GM12878 (cell line): ENCODE results near the gene ACSS1. TPM values are rescaled to one million over a fixed set of nuclear protein-coding genes. Genes with fewer than 3 reads are reported as not detected.

ENCODE experiments used
- ATAC-seq: fragments of 200-7000 bp; cut with Tn5 transposase; 3 replicates; pipeline ENCODE4 v1.9.1; 2020; ENCODE audit warnings: mild to moderate bottlenecking, moderate library complexity
- BruUV-seq: library from RNA; stranded (reverse); fragments of 400-500 nt; replicated peaks from 2 replicates; lab custom pipeline; 2021; lab: Mats Ljungman, UMichigan
- CTCF ChIA-PET: fragments of 300-600 bp; sonication (Branson Sonifier 250); formaldehyde crosslinking; extraction: SDS; loops from one replicate; lab custom pipeline; 2021; ENCODE audit warnings: inconsistent platforms; lab: Yijun Ruan, JAX
- POLR2A ChIA-PET: fragments of 350-600 bp; formaldehyde crosslinking; extraction: SDS; loops from one replicate; lab custom pipeline; 2021; ENCODE audit warnings: inconsistent platforms; lab: Charles Lee
- RAD21 ChIA-PET: fragments of 300-600 bp; sonication (Branson Sonifier 250); formaldehyde crosslinking; loops from one replicate; lab custom pipeline; 2023; ENCODE audit warnings: antibody characterized with exemption; ENCODE audit not compliant: unreplicated experiment; lab: Charles Lee
- SMC1A ChIA-PET: fragments of 300-600 bp; sonication (Branson Sonifier 250); formaldehyde crosslinking; loops from one replicate; lab custom pipeline; 2023; ENCODE audit not compliant: unreplicated experiment, uncharacterized antibody; lab: Charles Lee
- DNase-seq: peaks from one replicate; pipeline ENCODE4 v3.0.0-alpha.2; 2011; ENCODE audit warnings: low read depth, low spot score
- FAIRE-seq: peaks from 3 replicates; lab custom pipeline; 2011; peaks lifted over from hg19 to GRCh38; lab: Jason Lieb, UNC
- H2AFZ ChIP-seq: 2 replicates; pipeline ENCODE4 v1.6.0; 2011; ENCODE audit warnings: low read depth, low read length, control low read depth; ENCODE audit not compliant: control insufficient read depth
- H3K27ac ChIP-seq: 2 replicates; pipeline ENCODE4 v1.5.1; 2011; ENCODE audit warnings: control low read depth; ENCODE audit not compliant: control insufficient read depth, insufficient read depth
- H3K27me3 ChIP-seq, 2 experiments: replicated peaks in 1 of 2; 2 replicates each; pipeline versions ENCODE4 v1.6.0 to v1.6.1; 2011; ENCODE audit warnings: low read length in 1 of 2; ENCODE audit not compliant: control insufficient read depth in 2 of 2, insufficient read depth in 2 of 2
- H3K36me3 ChIP-seq, 2 experiments: 2 replicates each; pipeline ENCODE4 v1.5.1; 2011; ENCODE audit warnings: low read length in 1 of 2; ENCODE audit not compliant: control insufficient read depth in 2 of 2, insufficient read depth in 2 of 2
- H3K4me1 ChIP-seq: 2 replicates; pipeline ENCODE4 v1.6.1; 2011; ENCODE audit warnings: mild to moderate bottlenecking, low read length, moderate library complexity, mixed read lengths; ENCODE audit not compliant: control insufficient read depth, insufficient read depth
- H3K4me2 ChIP-seq: 2 replicates; pipeline ENCODE4 v1.6.0; 2011; ENCODE audit warnings: control low read depth; ENCODE audit not compliant: control insufficient read depth, insufficient read depth
- H3K4me3 ChIP-seq: fragments of 200-600 bp; sonication (generic); 2 replicates; pipeline ENCODE4 v1.5.1; 2016
- H3K79me2 ChIP-seq: 2 replicates; pipeline ENCODE4 v1.6.0; 2011; ENCODE audit warnings: low read length; ENCODE audit not compliant: control insufficient read depth, insufficient read depth
- H3K9ac ChIP-seq: 2 replicates; pipeline ENCODE4 v1.8.0; 2011; ENCODE audit warnings: low read length, control low read depth, mixed read lengths; ENCODE audit not compliant: control insufficient read depth, insufficient read depth
- H3K9me3 ChIP-seq: replicated peaks from 3 replicates; pipeline ENCODE4 v1.5.1; 2011; ENCODE audit warnings: mild to moderate bottlenecking, low read length; ENCODE audit not compliant: control insufficient read depth, insufficient read depth
- H4K20me1 ChIP-seq: 2 replicates; pipeline ENCODE4 v1.6.0; 2011; ENCODE audit not compliant: control insufficient read depth, insufficient read depth
- BACH1 ChIP-seq: fragments of 450-650 bp; IDR thresholded peaks from 2 replicates; pipeline ENCODE4 v1.6.1; 2017; ENCODE audit warnings: mild to moderate bottlenecking, borderline replicate concordance
- CHD1 ChIP-seq: IDR thresholded peaks from 2 replicates; pipeline ENCODE4 v1.6.1; 2012; ENCODE audit warnings: low read depth, low read length, improper control_type of control experiment
- FOS ChIP-seq: IDR thresholded peaks from 3 replicates; pipeline ENCODE4 v1.6.1; 2011; ENCODE audit warnings: borderline replicate concordance; ENCODE audit not compliant: insufficient read length; ENCODE audit errors: extremely low read depth
- MEF2B ChIP-seq: fragments of 450-650 bp; IDR thresholded peaks from 2 replicates; pipeline ENCODE4 v1.6.1; 2018; ENCODE audit warnings: mild to moderate bottlenecking, moderate library complexity; ENCODE audit not compliant: partially characterized antibody, poor library complexity, severe bottlenecking
- MLLT1 ChIP-seq: fragments of 450-650 bp; IDR thresholded peaks from 2 replicates; pipeline ENCODE4 v1.6.1; 2016; ENCODE audit warnings: mild to moderate bottlenecking
- MTA3 ChIP-seq: IDR thresholded peaks from 2 replicates; pipeline ENCODE4 v1.6.1; 2012; ENCODE audit warnings: low read length, inconsistent platforms, borderline replicate concordance
- NR2C1 ChIP-seq: fragments of 450-650 bp; IDR thresholded peaks from 2 replicates; pipeline ENCODE4 v1.6.1; 2017; ENCODE audit warnings: antibody characterized with exemption, mild to moderate bottlenecking, moderate library complexity
- NR2C2 ChIP-seq: IDR thresholded peaks from 2 replicates; pipeline ENCODE4 v1.6.1; 2011; ENCODE audit warnings: borderline replicate concordance, low read depth; ENCODE audit not compliant: control insufficient read depth, insufficient read length
- NRF1 ChIP-seq: conservative IDR thresholded peaks from 2 replicates; pipeline ENCODE4 v1.6.1; 2011; ENCODE audit warnings: mild to moderate bottlenecking, low read depth, low read length, improper control_type of control experiment
- PBX3 ChIP-seq: IDR thresholded peaks from 2 replicates; pipeline ENCODE4 v1.6.1; 2011; ENCODE audit warnings: mild to moderate bottlenecking, low read depth, low read length, moderate library complexity; ENCODE audit not compliant: insufficient replicate concordance
- RAD21 ChIP-seq: IDR thresholded peaks from 2 replicates; pipeline ENCODE4 v1.6.1; 2011; ENCODE audit warnings: mild to moderate bottlenecking, low read depth, low read length, moderate library complexity; ENCODE audit not compliant: insufficient read depth
- SMARCA5 ChIP-seq: fragments of 450-650 bp; IDR thresholded peaks from 2 replicates; pipeline ENCODE4 v1.6.1; 2017; ENCODE audit warnings: mild to moderate bottlenecking
- STAT1 ChIP-seq: fragments of 450-650 bp; conservative IDR thresholded peaks from 2 replicates; pipeline ENCODE4 v1.6.1; 2014; ENCODE audit warnings: antibody characterized with exemption, mild to moderate bottlenecking
- TAF1 ChIP-seq: IDR thresholded peaks from 2 replicates; pipeline ENCODE4 v1.6.1; 2011; ENCODE audit warnings: mild to moderate bottlenecking, low read depth, low read length, borderline replicate concordance
- TCF12 ChIP-seq: IDR thresholded peaks from 2 replicates; pipeline ENCODE4 v1.6.1; 2011; ENCODE audit warnings: low read depth, mild to moderate bottlenecking, low read length
- WGBS: methylation state at CpG from one replicate; pipeline ENCODE4 v1.1.6; 2016; ENCODE audit warnings: low lambda C conversion rate; ENCODE audit not compliant: insufficient replicate concordance, insufficient coverage; ENCODE audit errors: missing lambda C conversion rate; 5-methylcytosine and 5-hydroxymethylcytosine counted together
- in situ Hi-C: fragments of 300-500 bp; cut with MboI; formaldehyde crosslinking; loops from 9 replicates; pipeline ENCODE4 v1.14.3; 2018; ENCODE audit warnings: mixed read lengths
- intact Hi-C: fragments of 100-400 bp; cut with micrococcal nuclease; formaldehyde crosslinking; loops from one replicate; pipeline ENCODE4 v1.14.2; 2022; ENCODE audit not compliant: unreplicated experiment
- polyA plus RNA-seq, 11 experiments: library from polyadenylated mRNA; depleted of rRNA in 4 of 11; unstranded in 6 of 11; stranded (reverse) in 5 of 11; fragments of >200 nt; fragmentation: Nextera tagmentation in 4 of 11; fragmentation: Illumina TruSeq in 1 of 11; extraction: Ambion mirVana in 4 of 11; extraction: Trizol in 1 of 11; gene quantifications; 1 replicate in 1 of 11; 2 replicates in 10 of 11; pipeline versions ENCODE4 v1.2.1 to v1.2.3, GENCODE V29; 2011 to 2016; ENCODE audit warnings: inconsistent platforms in 2 of 11, missing spikeins in 2 of 11, low read depth in 1 of 11
- total RNA-seq, 4 experiments: library from RNA; depleted of rRNA in 3 of 4; stranded (reverse); fragments of >200 nt in 3 of 4; fragmentation: Illumina TruSeq in 1 of 4; extraction: Trizol in 1 of 4; gene quantifications; 2 replicates each; pipeline versions ENCODE4 v1.2.1 to v1.2.3, GENCODE V29; 2013 to 2021

The ACSS1 gene
- total and polyA plus RNA-seq, 10 of the 15 experiments (the other 5 are each of a cell fraction or from before 2014, with no cell fraction given) = 1.3 to 44.9 (median 31.1) TPM

DNA sequence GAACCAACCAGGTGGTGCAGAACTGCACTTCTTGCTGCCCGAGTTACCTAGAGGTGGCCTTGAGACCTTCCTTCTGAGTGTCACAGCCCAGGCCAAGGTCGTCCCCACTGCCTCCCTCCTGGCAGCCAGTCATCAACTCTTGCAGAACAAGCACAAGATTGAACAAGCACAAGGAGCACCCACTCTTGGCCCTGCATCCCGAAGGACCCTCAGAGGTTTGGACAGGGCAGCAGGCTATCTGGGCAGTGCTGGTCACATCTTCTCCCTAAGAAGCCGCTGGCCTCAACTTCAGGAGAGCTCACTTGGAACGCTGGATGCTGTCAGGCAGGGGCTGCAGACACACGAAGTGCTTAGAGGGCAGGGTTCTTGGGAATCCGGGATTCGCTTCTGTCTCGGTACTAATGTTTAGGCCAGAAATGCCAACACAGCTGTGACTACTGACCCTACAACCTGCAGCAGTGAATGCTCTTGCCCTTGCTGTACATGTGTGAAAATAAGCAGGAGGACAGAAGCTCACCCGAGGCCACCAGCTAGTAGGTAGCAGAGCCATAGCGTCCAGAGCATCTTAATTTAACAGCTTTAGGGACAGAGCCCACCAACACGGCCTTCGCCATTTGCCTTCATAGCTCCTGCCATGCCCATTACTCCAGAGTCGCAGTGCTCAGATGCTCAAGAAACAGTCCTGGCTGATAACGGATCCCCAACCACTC, 4.0 kb upstream of the ACSS1 start:
- intact Hi-C loops = no loop called here
- in situ Hi-C loops = loop anchor here (5.0 to 25.0 kb wide), 3 partner anchors 70 to 1700 kb away; partner anchors contain the start of genes APMAP, GZF1 and NXT1
- BruUV-seq = no TSS peak

More for the DNA sequence above, 4.0 kb upstream of the ACSS1 start:
- no peak overlapping the region for H3K4me2 ChIP-seq
- no peaks in the 10 kb centered on the region for H3K36me3 ChIP-seq
- no peak for ATAC-seq
- TF ChIP-seq TCF12 (no peak), NR2C1 (no peak), NRF1 (no peak), FOS (no peak), MLLT1 (no peak), MEF2B (no peak), SMARCA5 (no peak), STAT1 (no peak), PBX3 (no peak), CHD1 (no peak), BACH1 (no peak), MTA3 (no peak), NR2C2 (no peak), RAD21 (no peak), TAF1 (no peak)
- H4K20me1 ChIP-seq = no peaks in the 10 kb centered on the region
- SMC1A ChIA-PET = interaction anchor here (0.8 to 6.4 kb wide), 9 partner anchors 13 to 346 kb away, joined by 3 to 116 read pairs (median 3); partner anchors contain the start of genes APMAP and GINS1
- RAD21 ChIA-PET = interaction anchor here (0.8 to 9.2 kb wide), 3 partner anchors 25 to 117 kb away, joined by 3 to 87 read pairs (median 4); partner anchors contain the start of gene APMAP
- peaks cover 11% of the 10 kb centered on the region for H3K4me1 ChIP-seq
- DNase-seq = no peak
- WGBS = 70% methylated on average over 15 of the region's 15 CpGs
- peaks cover 7% of the 10 kb centered on the region for H3K79me2 ChIP-seq
- no peak overlapping the region for H3K27ac ChIP-seq
- no peak overlapping the region for H2AFZ ChIP-seq
- no peak overlapping the region for H3K9ac ChIP-seq
- POLR2A ChIA-PET = interaction anchor here (0.6 kb wide), 1 partner anchor 64 kb away, joined by 3 read pairs; no protein-coding TSS in a partner anchor
- no peaks in the 10 kb centered on the region for H3K9me3 ChIP-seq
- no peak overlapping the region for H3K4me3 ChIP-seq
- no peak for FAIRE-seq
- peaks cover 0 to 4% of the 10 kb centered on the region in 2 experiments; a peak in 2 of 4 replicates for H3K27me3 ChIP-seq
- CTCF ChIA-PET = interaction anchor here (1.1 to 12.6 kb wide), 5 partner anchors 12 to 338 kb away, joined by 3 to 244 read pairs (median 3); partner anchors contain the start of gene APMAP
